ENCODE results near the gene SUCLG2. TPM values are rescaled to one million over a fixed set of nuclear protein-coding genes. Genes with fewer than 3 reads are reported as not detected.
A peak's percentile ranks its signal among the peaks of the same experiment; 100 is the strongest.

The SUCLG2 gene
- 47.1 TPM for total RNA-seq
- long read RNA-seq, transcript SUCLG2-201 (11 exons, 2,352 nt), result major isoform, 154 of 190 reads
- long read RNA-seq, partial matches to known transcripts, result 13 of 190 reads
- long read RNA-seq, other reads (novel, unspliced or antisense), result 22 of 190 reads

- DNase-seq (ENCODE audit: low spot score), result peak; percentile 95
Observed at GRCh38 chr3:67654099-67654843, at the start of gene SUCLG2. Gene SUCLG2, minus strand, starts transcription at chr3:67654612. Its CDS starts 26 bp downstream, at chr3:67654586.

- no peak for DNase-seq (ENCODE audit: low spot score)
Observed at GRCh38 chr3:67700596-67700995, 46.2 kb upstream of the SUCLG2 start.

- DNase-seq (ENCODE audit: low spot score), result no peak
Observed at GRCh38 chr3:67699882-67700281, 45.5 kb upstream of the SUCLG2 start.

GRCh38 chr3:67692621-67693020 is 38.2 kb upstream of the SUCLG2 start:
- no peak for DNase-seq (ENCODE audit: low spot score)

GRCh38 chr3:67691926-67692325 is 37.5 kb upstream of the SUCLG2 start:
- DNase-seq (ENCODE audit: low spot score), result no peak

- DNase-seq (ENCODE audit: low spot score), result no peak
Observed at GRCh38 chr3:67691207-67691606, 36.8 kb upstream of the SUCLG2 start.

GRCh38 chr3:67689806-67690205 is 35.4 kb upstream of the SUCLG2 start:
- DNase-seq (ENCODE audit: low spot score), result no peak

GRCh38 chr3:67688231-67688630 is 33.8 kb upstream of the SUCLG2 start:
- no peak for DNase-seq (ENCODE audit: low spot score)

DNA sequence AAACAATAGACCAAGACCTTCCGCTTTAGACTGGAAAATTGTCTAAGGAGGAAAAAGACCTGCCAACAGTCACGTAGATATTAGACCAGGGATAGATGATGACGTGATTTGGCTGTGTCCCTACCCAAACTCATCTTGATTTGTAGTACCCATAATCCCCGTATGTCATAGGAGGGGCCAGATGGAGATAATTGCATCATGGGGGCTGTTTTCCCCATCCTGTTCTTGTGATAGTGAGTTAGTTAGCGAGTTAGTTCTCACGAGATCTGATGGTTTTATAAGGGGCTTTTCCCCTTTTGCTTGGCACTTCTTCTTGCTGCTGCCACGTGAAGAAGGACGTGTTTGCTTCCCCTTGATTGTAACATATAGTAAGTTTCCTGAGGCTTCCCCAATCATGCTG is 31.7 kb upstream of the SUCLG2 start:
- DNase-seq (ENCODE audit: low spot score), result no peak

DNA sequence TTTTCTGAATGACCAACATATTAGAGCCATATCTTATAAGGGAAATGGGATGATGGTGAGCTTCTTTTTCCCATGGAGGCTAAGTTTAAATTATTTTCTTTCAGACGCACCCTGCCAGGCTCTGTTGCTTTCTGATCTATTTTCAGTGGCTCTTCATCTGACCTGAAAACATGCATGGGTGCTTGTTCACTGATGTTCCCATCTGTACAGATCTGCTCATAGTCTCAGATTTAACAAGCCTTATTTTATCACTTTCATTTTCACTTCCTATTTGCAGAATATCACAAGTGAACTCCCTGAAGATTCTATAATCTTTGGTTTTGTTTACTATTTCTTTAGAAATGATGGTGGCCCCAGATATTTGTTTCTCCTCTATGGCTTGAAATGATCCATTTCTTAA is 31.1 kb upstream of the SUCLG2 start:
- no peak for DNase-seq (ENCODE audit: low spot score)

GRCh38 chr3:67684211-67684610 is 29.8 kb upstream of the SUCLG2 start:
- DNase-seq (ENCODE audit: low spot score), result no peak

- DNase-seq (ENCODE audit: low spot score), result no peak
Observed at GRCh38 chr3:67683522-67683921, 29.1 kb upstream of the SUCLG2 start.

- DNase-seq (ENCODE audit: low spot score), result no peak
Observed at GRCh38 chr3:67678665-67679064, 24.3 kb upstream of the SUCLG2 start.

GRCh38 chr3:67674055-67674454 is 19.6 kb upstream of the SUCLG2 start:
- no peak for DNase-seq (ENCODE audit: low spot score)

DNA sequence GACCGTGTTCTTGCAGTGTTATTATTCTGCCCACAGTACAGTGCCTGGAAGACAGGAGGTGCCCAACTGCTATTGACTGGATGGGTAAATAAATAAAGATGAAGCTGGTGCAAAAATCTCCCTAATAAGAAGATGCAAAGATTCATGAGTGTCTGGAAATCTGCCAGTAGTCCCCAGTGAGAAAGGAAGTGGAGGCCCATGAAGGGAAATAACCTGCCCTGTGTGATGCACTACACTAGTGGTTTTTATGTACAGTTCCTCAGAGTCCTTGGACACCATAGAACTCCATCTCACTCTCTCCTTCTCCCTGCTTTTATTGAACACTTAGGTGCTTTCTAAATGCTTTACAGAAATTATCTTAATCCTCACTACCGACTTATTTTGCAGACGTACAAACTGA is 8.3 kb upstream of the SUCLG2 start:
- DNase-seq (ENCODE audit: low spot score), result no peak

- no peak for DNase-seq (ENCODE audit: low spot score)
Observed at GRCh38 chr3:67661089-67661488, 6.7 kb upstream of the SUCLG2 start.

DNA sequence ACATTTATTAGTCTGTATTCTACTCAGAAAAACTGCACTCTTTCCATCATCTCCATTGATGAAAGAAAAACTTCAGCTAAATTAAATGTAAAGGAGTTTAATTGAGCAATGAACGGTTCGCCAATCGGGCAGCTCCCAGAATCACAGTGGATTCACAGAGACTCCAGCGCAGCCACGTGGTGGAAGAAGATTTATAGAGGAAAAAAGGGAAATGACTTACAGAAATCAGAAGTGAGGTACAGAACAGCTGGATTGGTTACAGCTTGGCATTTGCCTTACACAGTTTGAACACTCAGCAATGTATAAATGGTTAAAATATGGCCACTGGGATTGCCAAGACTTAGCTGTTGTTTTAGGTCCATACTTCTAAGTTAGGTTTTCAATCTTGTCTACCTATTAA is 2.8 kb upstream of the SUCLG2 start:
- DNase-seq (ENCODE audit: low spot score), result no peak

- no peak for DNase-seq (ENCODE audit: low spot score)
Observed at GRCh38 chr3:67656614-67657013, 2.2 kb upstream of the SUCLG2 start.

DNA sequence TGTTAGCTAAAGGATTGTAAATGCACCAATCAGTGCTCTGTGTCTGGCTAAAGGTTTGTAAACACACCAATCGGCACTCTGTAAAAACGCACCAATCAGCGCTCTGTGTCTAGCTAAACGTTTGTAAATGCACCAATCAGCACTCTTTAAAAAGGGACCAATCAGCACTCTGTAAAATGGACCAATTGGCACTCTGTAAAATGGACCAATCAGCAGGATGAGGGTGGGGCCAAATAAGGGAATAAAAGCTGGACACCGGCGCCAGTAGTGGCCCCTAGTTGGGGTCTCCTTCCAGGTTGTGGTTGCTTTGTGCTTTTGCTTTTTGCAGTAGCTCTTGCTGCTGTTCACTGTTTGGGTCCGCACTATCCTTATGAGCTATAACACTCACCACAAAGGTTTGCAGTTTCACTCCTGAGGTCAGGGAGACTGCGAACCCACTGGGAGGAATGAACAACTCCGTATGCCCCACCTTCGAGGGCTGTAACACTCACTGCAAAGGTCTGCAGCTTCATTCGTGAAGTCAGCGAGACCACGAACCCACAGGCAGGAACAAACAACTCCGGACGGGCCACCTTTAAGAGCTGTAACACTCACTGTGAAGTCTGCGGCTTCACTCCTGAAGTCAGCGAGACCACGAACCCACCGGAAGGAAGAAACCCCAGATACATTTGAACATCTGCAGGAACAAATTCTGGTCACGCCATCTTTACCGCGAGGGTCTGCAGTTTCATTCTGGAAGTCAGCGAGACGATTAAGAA is 1.1 kb upstream of the SUCLG2 start:
- DNase-seq (ENCODE audit: low spot score), result no peak

GRCh38 chr3:67654844-67655177 is 399 bp upstream of the SUCLG2 start:
- DNase-seq (ENCODE audit: low spot score), result no peak

GRCh38 chr3:67653425-67654098 is 850 bp downstream of the SUCLG2 start:
- no peak for DNase-seq (ENCODE audit: low spot score)

DNA sequence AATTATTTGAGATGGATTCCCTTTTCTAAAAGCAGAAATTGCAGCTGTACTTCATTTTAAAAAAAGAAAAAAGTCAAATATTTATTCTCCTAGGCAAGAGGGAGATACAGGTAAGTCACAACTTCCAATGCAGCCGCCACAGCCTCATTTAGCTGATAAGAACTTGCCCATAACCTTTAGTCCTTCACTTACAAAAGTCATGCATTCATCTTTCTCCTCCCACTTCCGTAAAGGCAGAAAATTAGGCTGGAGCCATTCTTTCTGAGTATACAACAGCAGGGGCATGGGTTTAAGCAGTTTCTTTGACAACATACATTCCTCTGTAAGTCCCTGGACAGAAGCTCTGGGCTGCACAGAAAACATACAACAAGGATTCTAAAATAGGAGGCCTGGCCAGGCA is 4.3 kb downstream of the SUCLG2 start:
- DNase-seq (ENCODE audit: low spot score), result no peak
